Measurements from ENCODE around the gene ZNF618. TPM values are rescaled to one million over a fixed set of nuclear protein-coding genes. Genes with fewer than 3 reads are reported as not detected.

Gene ZNF618
- total RNA-seq, 1 donor from 2014 or later, result 7.4 TPM

DNA sequence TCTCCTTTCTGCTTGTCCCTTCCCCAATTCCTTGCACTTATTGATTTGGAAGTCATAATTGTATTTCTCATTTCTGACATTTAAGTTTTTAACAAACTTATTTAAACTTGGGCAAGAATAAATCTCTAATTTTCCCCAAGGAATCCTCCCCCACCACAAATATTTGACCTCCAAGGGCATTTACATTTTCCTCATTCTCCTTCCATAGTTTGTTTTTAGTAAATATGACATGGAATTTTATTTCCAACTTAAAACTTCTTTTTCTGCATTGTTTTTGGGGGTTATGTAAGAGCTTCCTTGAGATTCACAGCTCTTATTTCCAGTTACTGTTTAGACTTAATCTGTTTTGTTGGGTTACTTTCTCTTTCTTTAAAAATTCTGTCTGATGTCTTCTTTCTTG, 64.9 kb downstream of the ZNF618 start:
- no peaks in the 10 kb centered on the region for H3K9me3 ChIP-seq
- intact Hi-C loops (cut with DNase I), result no loop called here
- DNase-seq (ENCODE audit: extremely low spot score in 2 of 2), result no peak
- H3K36me3 ChIP-seq, result no peaks in the 10 kb centered on the region
- H3K4me1 ChIP-seq, result peaks cover 8% of the 10 kb centered on the region
- no peak overlapping the region for H3K4me3 ChIP-seq
- H3K27ac ChIP-seq, result no peak overlapping the region
- H3K27me3 ChIP-seq, result no peaks in the 10 kb centered on the region
- TF ChIP-seq, protein P1, sequence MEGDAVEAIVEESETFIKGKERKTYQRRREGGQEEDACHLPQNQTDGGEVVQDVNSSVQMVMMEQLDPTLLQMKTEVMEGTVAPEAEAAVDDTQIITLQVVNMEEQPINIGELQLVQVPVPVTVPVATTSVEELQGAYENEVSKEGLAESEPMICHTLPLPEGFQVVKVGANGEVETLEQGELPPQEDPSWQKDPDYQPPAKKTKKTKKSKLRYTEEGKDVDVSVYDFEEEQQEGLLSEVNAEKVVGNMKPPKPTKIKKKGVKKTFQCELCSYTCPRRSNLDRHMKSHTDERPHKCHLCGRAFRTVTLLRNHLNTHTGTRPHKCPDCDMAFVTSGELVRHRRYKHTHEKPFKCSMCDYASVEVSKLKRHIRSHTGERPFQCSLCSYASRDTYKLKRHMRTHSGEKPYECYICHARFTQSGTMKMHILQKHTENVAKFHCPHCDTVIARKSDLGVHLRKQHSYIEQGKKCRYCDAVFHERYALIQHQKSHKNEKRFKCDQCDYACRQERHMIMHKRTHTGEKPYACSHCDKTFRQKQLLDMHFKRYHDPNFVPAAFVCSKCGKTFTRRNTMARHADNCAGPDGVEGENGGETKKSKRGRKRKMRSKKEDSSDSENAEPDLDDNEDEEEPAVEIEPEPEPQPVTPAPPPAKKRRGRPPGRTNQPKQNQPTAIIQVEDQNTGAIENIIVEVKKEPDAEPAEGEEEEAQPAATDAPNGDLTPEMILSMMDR (IDR thresholded peaks at IDR 0.05), result no peak
- TF ChIP-seq POLR2A (IDR thresholded peaks at IDR 0.05) (no peak), POLR2AphosphoS5 (IDR thresholded peaks at IDR 0.05; ENCODE audit: insufficient read depth in 1 of 2, low read depth in 1 of 2) (no peak)

DNA sequence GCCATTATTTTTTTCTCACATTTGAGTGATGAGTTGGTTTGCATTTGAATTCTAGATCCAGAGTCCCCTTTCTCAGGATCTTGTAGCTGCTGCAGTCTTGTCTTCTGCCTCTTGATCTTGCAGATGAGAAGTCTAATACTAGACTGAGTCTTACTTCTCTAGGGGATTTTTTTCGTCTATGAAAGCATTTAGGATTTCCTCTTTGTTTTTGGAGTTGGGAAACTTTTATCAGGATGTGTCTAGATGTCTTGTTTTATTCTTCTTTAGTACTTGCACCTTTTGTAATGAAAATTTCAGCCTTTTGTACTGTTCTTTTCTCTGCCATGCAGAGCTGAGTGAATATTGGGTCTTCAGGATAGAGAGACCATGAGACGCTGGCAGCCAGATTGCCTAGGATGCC, 65.4 kb downstream of the ZNF618 start:
- H3K4me3 ChIP-seq, result no peak overlapping the region
- no peak overlapping the region for H3K27ac ChIP-seq
- intact Hi-C loops (cut with DNase I), result no loop called here
- H3K9me3 ChIP-seq, result no peaks in the 10 kb centered on the region
- peaks cover 8% of the 10 kb centered on the region for H3K4me1 ChIP-seq
- H3K36me3 ChIP-seq, result no peaks in the 10 kb centered on the region
- no peak for DNase-seq (ENCODE audit: extremely low spot score in 2 of 2)
- no peaks in the 10 kb centered on the region for H3K27me3 ChIP-seq
- TF ChIP-seq, protein P1 (IDR thresholded peaks at IDR 0.05), result no peak
- TF ChIP-seq POLR2A (IDR thresholded peaks at IDR 0.05), result no peak
- TF ChIP-seq POLR2AphosphoS5 (IDR thresholded peaks at IDR 0.05; ENCODE audit: insufficient read depth in 1 of 2, low read depth in 1 of 2), result no peak

DNA sequence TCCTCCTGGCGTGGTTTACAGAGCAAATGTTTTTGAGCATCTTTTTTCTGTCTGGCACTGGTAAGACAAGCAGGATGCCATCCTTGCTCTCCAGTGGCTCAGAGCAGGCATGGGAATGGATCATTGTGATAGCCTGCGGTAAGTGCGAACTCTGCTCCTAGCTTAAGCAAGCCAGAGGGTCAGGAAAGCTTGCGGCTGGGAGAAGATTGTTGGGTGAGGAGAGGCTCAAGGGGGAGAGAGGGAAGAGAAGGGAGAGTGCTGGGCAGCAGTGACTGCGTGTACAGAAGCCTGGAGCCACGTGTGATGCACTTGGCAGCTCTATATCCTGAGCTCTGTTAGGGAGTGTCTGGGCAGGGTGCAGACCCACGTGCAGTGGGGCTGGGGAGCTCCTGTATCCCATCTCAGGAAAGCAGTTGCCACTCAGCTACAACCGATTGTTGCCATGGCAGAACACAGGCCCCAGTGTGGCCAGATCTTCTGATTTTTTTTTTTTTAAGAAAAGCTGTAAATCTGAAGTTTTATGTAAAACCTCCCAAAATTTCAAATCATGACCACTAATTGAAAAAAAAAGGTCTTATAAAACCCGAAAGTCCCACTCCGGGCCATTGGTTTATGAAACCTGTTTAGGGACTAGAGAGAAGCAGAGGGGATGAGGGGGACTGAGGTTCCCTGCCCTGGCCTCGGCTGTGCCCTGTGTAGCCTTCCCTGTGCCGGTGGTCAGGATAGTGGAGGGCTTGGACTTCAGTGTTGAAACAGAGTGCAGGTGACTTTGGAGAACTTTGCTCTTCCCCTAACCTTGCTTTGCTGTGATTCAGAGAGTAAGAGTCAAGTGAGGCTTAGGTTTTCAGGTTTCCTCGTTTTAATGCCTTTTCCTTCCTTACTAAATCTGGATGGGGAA, 67.3 kb downstream of the ZNF618 start:
- no peaks in the 10 kb centered on the region for H3K27me3 ChIP-seq
- DNase-seq (ENCODE audit: extremely low spot score in 2 of 2), result peak; percentile 67 to 84
- peaks cover 8% of the 10 kb centered on the region for H3K4me1 ChIP-seq
- H3K4me3 ChIP-seq, result no peak overlapping the region
- intact Hi-C loops (cut with DNase I), result no loop called here
- H3K9me3 ChIP-seq, result no peaks in the 10 kb centered on the region
- TF ChIP-seq POLR2A (IDR thresholded peaks at IDR 0.05), result no peak
- TF ChIP-seq, protein P1 (IDR thresholded peaks at IDR 0.05), result no peak
- TF ChIP-seq POLR2AphosphoS5 (IDR thresholded peaks at IDR 0.05; ENCODE audit: insufficient read depth in 1 of 2, low read depth in 1 of 2), result no peak
- no peaks in the 10 kb centered on the region for H3K36me3 ChIP-seq
- no peak overlapping the region for H3K27ac ChIP-seq

DNA sequence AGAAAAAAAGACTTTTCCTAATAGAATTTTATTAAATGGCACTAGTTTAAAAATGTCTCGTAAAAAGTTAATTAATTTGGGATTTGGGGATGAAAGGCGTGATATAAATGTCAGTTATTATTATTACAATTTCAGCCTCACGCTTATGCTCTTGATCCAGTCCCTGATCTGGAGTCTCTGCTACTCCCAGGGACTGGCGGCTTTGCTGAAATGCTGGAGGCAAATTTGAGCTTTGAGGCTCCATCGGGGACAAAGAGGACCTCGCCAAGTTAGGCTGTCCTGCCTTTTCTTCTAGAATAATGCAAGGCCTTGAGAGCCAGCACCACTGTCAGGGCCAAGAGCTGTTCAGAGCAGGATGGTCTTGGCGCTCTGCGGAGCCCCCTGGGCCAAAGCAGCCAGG, 69.7 kb downstream of the ZNF618 start:
- Histone ChIP-seq H3K4me3 (no peak overlapping the region), H3K9me3 (no peaks in the 10 kb centered on the region), H3K36me3 (no peaks in the 10 kb centered on the region), H3K27ac (no peak overlapping the region), H3K4me1 (peaks cover 8% of the 10 kb centered on the region), H3K27me3 (no peaks in the 10 kb centered on the region)
- intact Hi-C loops (cut with DNase I), result no loop called here
- TF ChIP-seq, protein P1 (IDR thresholded peaks at IDR 0.05), result no peak
- TF ChIP-seq POLR2A (IDR thresholded peaks at IDR 0.05), result no peak
- TF ChIP-seq POLR2AphosphoS5 (IDR thresholded peaks at IDR 0.05; ENCODE audit: insufficient read depth in 1 of 2, low read depth in 1 of 2), result no peak
- DNase-seq (ENCODE audit: extremely low spot score in 2 of 2), result peak in 1 of 2 donors; percentile 27

DNA sequence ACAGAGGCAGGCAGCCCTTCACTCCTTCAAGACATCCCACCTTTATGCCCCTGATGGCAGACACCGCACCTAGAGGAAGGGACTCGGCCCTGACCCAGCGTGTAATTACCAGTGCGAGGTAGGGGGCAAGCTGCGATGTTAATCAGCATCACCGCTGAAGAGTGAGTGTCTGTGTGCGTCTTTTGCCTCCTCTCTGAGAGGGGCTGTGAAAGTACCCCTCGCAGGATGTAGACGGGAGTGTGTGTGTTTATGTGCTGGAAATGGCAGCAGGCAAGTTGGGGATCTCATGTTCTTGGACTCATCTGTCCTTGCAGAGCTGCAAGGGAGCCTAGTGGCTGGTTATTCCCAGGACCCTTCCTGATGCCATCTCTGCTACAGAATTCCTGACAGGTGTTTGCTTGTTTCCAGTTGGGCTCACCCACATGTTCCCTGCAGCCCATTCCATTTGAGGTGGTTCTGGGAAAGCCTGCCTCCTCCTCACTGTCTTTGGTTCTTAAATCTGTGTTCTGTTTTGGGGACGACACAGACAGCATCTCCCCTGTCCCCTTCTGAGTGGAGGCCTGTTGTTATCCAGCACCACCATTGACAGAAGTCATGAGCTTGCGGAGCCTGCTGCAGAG, 70.5 kb downstream of the ZNF618 start:
- peak in 1 of 2 donors; percentile 65 for DNase-seq (ENCODE audit: extremely low spot score in 2 of 2)
- Histone ChIP-seq H3K27ac (no peak overlapping the region), H3K27me3 (no peaks in the 10 kb centered on the region), H3K4me1 (peaks cover 8% of the 10 kb centered on the region), H3K4me3 (no peak overlapping the region), H3K9me3 (no peaks in the 10 kb centered on the region), H3K36me3 (no peaks in the 10 kb centered on the region)
- TF ChIP-seq POLR2A (IDR thresholded peaks at IDR 0.05) (no peak), POLR2AphosphoS5 (IDR thresholded peaks at IDR 0.05; ENCODE audit: insufficient read depth in 1 of 2, low read depth in 1 of 2) (no peak)
- TF ChIP-seq, protein P1 (IDR thresholded peaks at IDR 0.05), result no peak
- intact Hi-C loops (cut with DNase I), result no loop called here

All from vagina (tissue), 2 donors.